HepG2 (cell line): ENCODE measurements around the gene SLC16A6.
"Not testable (repeated sequence)": the region's sequence is repeated elsewhere in the genome, so short reads cannot be mapped to it uniquely, and the experiment has no call there.

Experiments
- CHD2 ChIP-seq: IDR thresholded peaks from 2 replicates; pipeline ENCODE4 v1.6.1; 2011; ENCODE audit warnings: low read depth, low read length, improper control_type of control experiment
- HNF4A ChIP-seq: sonication (generic); formaldehyde crosslinking; IDR thresholded peaks from 2 replicates; pipeline ENCODE4 v1.4.0; 2020; ENCODE audit warnings: missing genetic modification reagents
- RBM39 ChIP-seq: fragments of 200-400 bp; formaldehyde crosslinking; IDR thresholded peaks from one replicate; pipeline ENCODE4 v1.6.1; 2018; ENCODE audit warnings: antibody characterized with exemption, mild to moderate bottlenecking, low read depth, low read length; ENCODE audit not compliant: poor library complexity, severe bottlenecking
- SALL1 ChIP-seq: sonication (generic); formaldehyde crosslinking; IDR thresholded peaks from 2 replicates; pipeline ENCODE4 v1.8.0; 2022; ENCODE audit warnings: mild to moderate bottlenecking, missing genetic modification reagents
- ZBTB7A ChIP-seq: sonication (generic); formaldehyde crosslinking; IDR thresholded peaks from 2 replicates; pipeline ENCODE4 v1.8.0; 2022; ENCODE audit warnings: mild to moderate bottlenecking, missing genetic modification reagents
- TF ChIP-seq, protein P1 (sequence below): sonication (generic); formaldehyde crosslinking; IDR thresholded peaks from 2 replicates; pipeline ENCODE4 v1.8.0; 2022; ENCODE audit warnings: mild to moderate bottlenecking, missing genetic modification reagents

DNA sequence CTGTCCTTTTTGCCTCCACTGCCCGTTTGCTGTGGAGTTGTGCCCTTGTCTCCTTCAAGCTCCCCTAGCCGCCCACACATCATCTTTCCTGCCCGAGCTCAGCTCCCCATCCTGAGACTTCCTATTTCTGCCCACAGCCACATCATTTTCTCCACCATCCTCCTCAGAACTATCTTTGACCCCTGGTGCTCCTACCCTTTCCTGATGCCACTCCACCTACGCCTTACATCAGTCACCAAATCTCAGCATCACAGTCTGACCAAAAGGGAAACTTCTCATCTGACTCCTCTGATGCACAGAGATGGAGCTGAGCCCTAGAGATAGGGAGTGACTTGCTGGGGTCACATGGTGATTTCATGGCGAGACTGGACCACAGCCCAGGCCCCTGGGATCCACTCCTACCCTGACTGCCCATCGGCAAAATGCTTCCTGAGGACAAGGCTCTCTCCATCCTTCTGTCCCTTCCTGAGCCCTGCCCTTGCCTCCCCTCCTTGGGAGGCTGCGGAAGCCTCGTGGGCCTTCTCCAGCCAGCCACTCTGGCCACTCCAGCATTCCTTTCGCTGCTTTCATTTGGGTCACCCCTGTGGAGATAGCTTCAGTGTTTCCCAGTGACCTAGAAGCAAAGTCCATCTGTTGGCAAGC is 62.8 kb downstream of the SLC16A6 start:
- not testable (repeated sequence) for TF ChIP-seq ZBTB7A (CRISPR knock-in tag); HNF4A (CRISPR knock-in tag); CHD2; RBM39; SALL1 (CRISPR knock-in tag)
- TF ChIP-seq, protein P1, sequence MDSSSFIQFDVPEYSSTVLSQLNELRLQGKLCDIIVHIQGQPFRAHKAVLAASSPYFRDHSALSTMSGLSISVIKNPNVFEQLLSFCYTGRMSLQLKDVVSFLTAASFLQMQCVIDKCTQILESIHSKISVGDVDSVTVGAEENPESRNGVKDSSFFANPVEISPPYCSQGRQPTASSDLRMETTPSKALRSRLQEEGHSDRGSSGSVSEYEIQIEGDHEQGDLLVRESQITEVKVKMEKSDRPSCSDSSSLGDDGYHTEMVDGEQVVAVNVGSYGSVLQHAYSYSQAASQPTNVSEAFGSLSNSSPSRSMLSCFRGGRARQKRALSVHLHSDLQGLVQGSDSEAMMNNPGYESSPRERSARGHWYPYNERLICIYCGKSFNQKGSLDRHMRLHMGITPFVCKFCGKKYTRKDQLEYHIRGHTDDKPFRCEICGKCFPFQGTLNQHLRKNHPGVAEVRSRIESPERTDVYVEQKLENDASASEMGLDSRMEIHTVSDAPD: not testable (repeated sequence)
